ENCODE measurements around the gene CYB561.

DNA sequence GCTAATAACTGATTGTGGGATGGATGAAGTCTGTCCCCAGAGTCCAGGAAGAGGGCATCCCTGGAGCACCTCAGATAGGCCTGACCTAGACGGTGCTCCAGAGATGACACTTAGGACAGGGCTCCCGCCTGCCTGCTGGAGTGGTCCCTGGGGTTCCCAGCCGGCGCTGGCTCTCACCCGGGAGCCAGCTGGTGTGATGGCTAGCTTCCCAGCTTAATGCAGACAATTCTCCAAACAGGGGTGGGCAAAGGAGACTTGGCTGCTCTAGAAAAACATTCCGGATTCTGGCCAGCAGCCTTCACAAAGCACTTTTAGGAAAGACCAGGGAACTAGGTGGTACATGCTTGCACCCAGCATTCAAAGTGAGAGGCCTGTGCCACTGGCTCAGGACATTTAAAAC, 49.4 kb upstream of the CYB561 start:
- TF ChIP-seq, protein P1, sequence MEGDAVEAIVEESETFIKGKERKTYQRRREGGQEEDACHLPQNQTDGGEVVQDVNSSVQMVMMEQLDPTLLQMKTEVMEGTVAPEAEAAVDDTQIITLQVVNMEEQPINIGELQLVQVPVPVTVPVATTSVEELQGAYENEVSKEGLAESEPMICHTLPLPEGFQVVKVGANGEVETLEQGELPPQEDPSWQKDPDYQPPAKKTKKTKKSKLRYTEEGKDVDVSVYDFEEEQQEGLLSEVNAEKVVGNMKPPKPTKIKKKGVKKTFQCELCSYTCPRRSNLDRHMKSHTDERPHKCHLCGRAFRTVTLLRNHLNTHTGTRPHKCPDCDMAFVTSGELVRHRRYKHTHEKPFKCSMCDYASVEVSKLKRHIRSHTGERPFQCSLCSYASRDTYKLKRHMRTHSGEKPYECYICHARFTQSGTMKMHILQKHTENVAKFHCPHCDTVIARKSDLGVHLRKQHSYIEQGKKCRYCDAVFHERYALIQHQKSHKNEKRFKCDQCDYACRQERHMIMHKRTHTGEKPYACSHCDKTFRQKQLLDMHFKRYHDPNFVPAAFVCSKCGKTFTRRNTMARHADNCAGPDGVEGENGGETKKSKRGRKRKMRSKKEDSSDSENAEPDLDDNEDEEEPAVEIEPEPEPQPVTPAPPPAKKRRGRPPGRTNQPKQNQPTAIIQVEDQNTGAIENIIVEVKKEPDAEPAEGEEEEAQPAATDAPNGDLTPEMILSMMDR (IDR thresholded peaks at IDR 0.05; ENCODE audit: extremely low read depth in 1 of 2, insufficient read depth in 1 of 2, low read depth in 1 of 2, low read length in 2 of 2), result no peak
- TF ChIP-seq POLR2A (IDR thresholded peaks at IDR 0.05; ENCODE audit: low read depth, low read length), result no peak

Data from endothelial cell of umbilical vein (primary cell).